T47D (cell line): Measurements from ENCODE around the gene CD74.

ENCODE experiments used
- DNase-seq, 2 experiments: peaks; one replicate each; pipeline versions ENCODE4 v3.0.0 to v3.0.0-alpha.2; 2011 to 2012; ENCODE audit warnings: low read depth in 1 of 2, low spot score in 1 of 2
- JUND ChIP-seq: IDR thresholded peaks from 2 replicates; pipeline ENCODE4 v1.6.1; 2012; ENCODE audit warnings: low read depth
- in situ Hi-C: cut with HindIII; loops from 2 replicates; pipeline ENCODE4 v1.10.0; 2016; ENCODE audit warnings: low sequenced_read_pairs, low pct_unique_long_range_greater_than_20kb

Gene CD74

DNA sequence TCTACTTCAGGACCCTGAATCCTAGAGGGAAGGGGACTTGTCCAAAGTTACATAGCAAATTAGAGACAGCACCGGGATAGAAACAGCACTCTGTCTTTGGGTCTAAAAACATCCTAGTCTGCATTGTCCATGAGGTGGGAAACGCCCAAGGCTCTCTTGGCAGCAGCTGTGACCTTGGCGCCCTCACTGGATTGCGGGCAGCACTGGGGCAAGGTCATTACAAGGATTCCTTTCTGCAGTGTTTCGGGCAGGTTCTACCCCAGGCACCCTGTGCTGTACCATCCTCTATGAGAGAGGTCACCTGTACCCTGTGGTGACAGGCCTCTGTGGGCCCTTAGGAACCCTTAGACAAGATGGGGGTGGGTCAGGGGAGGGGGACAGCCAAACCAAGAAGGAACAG is 8.6 kb downstream of the CD74 start:
- in situ Hi-C loops: no loop called here
- TF ChIP-seq JUND: no peak

GRCh38 chr5:150402901-150403342 is 9.8 kb downstream of the CD74 start:
- no peak for DNase-seq
- no peak for TF ChIP-seq JUND
- in situ Hi-C loops: no loop called here

More for the DNA sequence above, 8.6 kb downstream of the CD74 start:
- DNase-seq: no peak

DNA sequence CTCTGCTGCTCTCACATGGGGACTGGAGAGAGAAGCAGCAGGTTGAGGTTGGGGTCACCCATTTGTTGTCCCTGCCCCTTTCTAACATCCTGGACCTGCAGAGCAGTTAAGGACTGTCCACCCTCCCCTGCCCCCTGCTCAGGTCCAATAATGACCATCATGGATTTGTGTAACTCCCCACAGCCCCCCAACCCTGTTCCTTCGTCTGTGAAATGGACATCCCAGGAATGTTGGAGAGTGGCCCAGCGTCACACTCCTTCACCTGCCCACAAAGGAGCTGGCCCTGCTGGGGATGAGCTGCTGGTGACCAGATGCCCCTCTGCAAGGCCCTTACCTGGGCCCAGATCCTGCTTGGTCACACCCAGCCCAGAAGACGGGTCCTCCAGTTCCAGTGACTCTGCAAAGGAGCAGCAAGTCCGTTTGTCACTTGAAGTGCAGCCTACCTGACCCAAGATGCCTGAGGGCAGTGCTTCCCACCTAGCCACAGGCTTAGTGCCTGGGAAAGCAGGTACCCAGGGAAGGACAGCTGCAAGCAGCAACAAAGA is 10.4 kb downstream of the CD74 start:
- no peak for DNase-seq
- in situ Hi-C loops: no loop called here
- no peak for TF ChIP-seq JUND

DNA sequence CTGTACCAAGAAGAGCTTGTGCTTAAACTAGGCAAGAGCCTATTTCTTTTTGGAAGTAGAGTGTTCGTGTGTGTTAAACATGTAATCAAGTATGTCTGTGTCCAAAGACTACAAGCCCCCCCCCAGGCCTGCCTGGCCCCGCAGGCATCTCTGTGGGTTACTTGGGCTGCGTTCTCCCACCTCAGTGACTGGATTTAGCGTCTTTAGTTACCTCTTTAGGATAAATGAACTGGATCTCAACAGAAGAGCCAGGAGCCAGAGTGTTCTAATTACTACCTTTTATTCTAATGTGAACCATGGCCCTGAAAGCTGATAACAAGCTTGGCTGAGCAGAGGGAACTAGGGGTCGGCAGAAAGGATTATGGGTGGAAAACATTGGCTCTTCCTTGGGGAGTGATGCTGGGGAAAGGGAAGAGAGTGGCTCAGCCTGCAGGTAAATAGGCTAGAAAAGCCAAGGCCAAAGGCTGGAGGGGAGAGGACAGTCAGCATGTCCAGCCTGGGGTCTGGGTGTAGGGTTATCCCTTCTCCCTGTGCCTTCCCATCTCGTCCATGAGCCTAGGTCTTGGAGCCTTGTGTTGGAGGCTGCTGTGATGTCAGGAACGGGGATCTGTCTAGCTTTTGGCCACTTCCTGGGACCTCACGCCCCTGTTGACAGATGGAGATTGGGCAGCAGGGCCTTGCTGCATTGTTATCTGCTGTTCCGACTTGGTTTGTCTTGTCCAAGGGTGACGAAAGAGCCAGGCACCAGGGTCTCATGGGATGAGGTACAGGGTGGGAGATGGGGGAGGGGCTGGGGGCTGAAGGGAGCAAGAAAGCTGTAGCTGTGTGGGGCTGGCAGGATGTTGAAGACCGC is 11.1 kb downstream of the CD74 start:
- in situ Hi-C loops: no loop called here
- TF ChIP-seq JUND: no peak
- no peak for DNase-seq

GRCh38 chr5:150401076-150401375 is 11.7 kb downstream of the CD74 start:
- in situ Hi-C loops: no loop called here
- no peak for TF ChIP-seq JUND
- DNase-seq: no peak

GRCh38 chr5:150400316-150401075 is 12.2 kb downstream of the CD74 start:
- DNase-seq: no peak
- no peak for TF ChIP-seq JUND
- in situ Hi-C loops: no loop called here

DNA sequence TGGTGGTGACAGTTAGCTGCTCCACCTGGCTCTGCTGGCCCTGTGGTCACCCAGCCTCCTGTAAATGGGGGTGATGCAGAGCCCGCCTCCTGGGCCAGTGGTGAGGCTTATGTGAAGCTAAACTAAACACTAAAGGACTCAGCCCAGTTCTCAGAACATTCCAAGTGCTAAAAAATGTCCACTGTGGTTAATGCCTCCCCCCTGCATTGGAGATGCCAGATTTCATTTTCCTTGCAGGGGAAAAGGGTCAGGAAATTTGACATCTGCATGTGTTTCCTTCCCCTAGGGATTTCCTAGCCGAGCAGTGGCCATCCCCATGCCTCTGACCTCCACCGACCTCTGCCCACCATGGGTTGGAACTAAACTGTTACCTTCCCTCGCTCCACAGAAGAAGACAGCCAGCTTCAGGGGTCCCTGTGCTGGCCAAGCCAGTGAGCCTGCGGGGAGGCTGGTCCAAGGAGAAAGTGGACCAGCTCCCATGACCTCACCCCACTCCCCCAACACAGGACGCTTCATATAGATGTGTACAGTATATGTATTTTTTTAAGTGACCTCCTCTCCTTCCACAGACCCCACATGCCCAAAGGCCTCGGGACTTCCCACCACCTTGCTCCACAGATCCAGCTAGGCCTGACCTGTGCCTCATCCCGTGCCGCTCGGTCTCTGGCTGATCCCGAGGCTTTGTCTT is 13.0 kb downstream of the CD74 start:
- DNase-seq: no peak
- TF ChIP-seq JUND: no peak
- in situ Hi-C loops: no loop called here

- no peak for TF ChIP-seq JUND
- peak in 1 of 2 experiments; percentile 31 for DNase-seq
- in situ Hi-C loops: no loop called here
These were observed 13.8 kb downstream of the CD74 start for GRCh38 chr5:150398722-150399523.

- TF ChIP-seq JUND: no peak
- in situ Hi-C loops: no loop called here
These were observed 14.7 kb downstream of the CD74 start for GRCh38 chr5:150397782-150398721.

GRCh38 chr5:150397146-150397781 is 15.4 kb downstream of the CD74 start:
- TF ChIP-seq JUND: no peak
- no peak for DNase-seq
- in situ Hi-C loops: no loop called here

More at GRCh38 chr5:150397782-150398721, 14.7 kb downstream of the CD74 start:
- DNase-seq: no peak
